ENCODE measurements around the gene ARHGAP29.

The ARHGAP29 gene

GRCh38 chr1:94236013-94236491, 1.3 kb downstream of the ARHGAP29 start:
- DNase-seq (ENCODE audit: low read depth): no peak

DNA sequence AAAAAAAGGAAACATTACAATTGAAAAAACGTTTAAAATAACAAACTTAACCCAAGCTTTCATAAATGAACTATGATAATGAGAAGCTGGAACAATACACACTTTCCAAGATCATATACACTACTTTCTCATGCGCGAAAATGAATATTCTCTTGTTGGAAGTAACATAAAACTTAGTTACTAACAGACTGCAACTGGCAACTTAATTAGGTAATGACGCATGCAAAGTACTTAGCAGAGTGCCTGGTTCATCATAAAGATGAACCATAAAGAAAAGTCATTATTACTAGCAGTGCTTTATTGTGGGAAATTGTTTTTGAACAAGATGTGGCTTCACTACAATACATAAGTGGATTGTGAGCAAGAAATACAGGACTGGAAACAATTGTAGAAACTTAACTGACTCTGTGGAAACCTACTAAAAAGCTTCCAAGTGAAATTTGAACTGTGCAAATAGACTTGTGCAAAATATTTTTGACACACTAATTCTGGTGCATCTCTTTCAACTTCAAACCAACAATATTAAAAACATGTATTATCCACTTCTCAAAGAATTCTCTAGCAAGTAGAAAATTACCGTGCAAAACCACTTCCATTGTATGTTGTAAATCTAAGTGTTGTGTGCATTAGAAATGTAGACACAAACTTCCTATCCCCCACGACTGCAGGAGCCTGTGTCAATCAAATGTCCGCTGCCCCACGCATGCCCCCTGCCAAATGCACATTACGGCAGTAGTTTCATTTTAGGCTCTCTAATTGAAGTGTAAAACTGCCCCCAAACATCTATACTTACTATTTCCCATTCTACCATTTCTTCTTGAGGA, 2.0 kb downstream of the ARHGAP29 start:
- DNase-seq (ENCODE audit: low read depth): no peak

- no peak for DNase-seq (ENCODE audit: low read depth)
Measured at GRCh38 chr1:94234615-94235014, 2.8 kb downstream of the ARHGAP29 start.

DNA sequence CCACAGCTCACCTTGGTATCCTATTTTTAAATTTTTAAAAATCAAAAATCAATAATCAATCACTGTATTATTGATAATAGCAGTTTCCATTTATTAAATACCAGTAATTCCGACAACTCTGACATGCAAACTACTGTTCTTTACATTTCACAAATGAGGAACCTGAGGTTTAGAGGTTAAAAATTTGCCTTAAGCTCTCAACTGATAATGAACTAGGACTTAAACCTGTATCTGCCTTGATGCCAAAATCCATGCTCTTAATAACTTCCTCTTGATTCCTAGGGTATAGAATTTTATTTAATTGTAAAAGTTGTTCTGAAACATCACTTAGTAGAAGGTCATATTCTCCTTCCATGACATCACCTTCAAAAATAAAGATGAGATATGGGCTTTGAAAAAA, 5.6 kb downstream of the ARHGAP29 start:
- no peak for DNase-seq (ENCODE audit: low read depth)

- no peak for DNase-seq (ENCODE audit: low read depth)
Measured at GRCh38 chr1:94230920-94231319, 6.5 kb downstream of the ARHGAP29 start.

GRCh38 chr1:94228640-94229375, 8.6 kb downstream of the ARHGAP29 start:
- DNase-seq (ENCODE audit: low read depth): no peak

DNA sequence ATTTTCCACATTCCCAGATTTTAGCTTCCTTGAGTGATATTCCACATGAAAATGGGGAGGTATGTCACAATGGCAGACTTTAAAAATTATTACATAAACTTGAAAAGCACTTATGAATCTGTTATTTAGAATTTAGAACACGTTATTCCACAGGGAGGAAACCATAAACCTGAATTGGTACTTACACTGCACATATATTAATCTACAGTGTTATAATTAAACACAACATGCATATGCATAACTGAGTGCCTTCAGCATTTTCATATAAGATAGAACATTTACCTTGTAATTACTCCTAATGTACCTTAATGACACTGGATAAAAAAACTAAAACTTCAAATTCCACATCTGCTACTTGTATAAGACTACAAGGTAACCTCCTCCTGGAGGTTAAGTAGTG, 9.8 kb downstream of the ARHGAP29 start:
- DNase-seq (ENCODE audit: low read depth): no peak

- no peak for DNase-seq (ENCODE audit: low read depth)
Measured at GRCh38 chr1:94225845-94226244, 11.5 kb downstream of the ARHGAP29 start.

- DNase-seq (ENCODE audit: low read depth): no peak
Measured at GRCh38 chr1:94218332-94218731, 19.1 kb downstream of the ARHGAP29 start.

GRCh38 chr1:94215955-94216354, 21.4 kb downstream of the ARHGAP29 start:
- DNase-seq (ENCODE audit: low read depth): no peak

DNA sequence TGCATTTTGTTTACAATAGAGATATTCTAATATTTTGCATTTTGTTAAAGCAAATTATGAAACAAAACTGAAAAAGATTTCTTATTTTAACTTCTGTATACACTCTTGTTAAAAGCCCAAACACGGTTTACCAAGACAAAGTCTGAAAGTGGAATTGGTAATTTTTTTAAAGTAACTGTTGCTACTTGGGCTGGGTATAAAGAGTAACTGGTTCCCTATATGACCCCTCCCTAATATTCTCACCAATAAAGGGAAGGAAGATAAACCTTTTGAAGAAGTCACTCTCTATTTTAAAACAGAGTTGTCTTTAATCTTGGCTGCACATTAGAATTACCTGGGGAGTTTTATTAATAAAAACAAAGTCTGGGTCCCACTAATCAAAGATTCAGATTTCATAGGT, 27.4 kb downstream of the ARHGAP29 start:
- DNase-seq (ENCODE audit: low read depth): no peak

DNA sequence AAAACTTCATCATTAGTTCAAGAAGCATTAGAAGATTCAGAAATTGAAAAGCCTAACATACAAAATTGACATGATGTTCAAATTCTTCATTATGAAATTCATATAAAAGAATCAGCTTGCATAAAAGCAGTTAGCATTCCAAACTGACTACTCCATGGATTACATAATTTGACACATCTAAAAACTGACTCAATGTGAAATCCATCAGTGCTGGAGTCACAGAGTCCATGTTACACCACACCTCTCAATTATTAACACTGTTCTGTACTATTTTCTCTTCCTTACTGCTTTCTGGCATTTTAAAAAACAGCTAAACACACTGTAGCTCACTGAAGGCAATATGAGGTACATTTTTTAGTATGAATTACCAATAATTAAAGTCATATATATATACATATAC, 28.0 kb downstream of the ARHGAP29 start:
- no peak for DNase-seq (ENCODE audit: low read depth)

DNA sequence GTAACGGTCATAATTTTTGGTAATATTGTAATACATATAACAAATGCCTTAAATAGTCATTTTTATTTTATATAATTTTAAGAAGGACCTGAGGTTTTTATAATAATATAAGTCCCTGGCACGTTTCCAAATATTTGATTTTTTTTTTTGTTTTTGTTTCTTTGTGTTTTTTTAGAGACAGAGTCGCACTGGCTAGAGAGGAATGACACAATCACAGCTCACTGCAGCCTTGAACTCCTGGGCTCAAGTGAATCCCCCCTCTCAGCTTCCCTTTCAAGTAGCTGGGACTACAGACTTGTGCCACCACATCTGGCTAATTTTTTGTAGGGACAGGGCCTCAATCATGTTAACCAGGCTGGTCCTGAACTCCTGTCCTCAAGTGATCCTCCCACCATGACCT, 29.7 kb downstream of the ARHGAP29 start:
- DNase-seq (ENCODE audit: low read depth): no peak

DNA sequence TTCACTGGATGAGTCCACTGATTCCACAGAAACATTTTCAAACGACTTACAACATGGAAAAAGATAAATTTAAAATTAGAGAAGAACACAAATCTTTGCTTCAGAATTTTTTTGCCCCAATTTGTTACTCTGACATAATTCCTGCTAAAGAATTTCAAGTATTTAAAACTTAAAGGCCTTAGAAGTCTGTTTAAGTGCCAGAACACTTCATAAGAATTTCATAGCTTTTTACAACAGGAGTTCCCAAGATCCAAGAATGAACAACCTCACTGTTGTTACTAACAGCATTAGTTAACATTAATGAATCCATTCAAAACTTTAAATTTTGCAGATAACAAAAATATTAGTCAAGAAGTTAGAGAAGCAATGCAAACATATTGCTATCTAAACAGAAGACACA, 31.7 kb downstream of the ARHGAP29 start:
- no peak for DNase-seq (ENCODE audit: low read depth)

- no peak for DNase-seq (ENCODE audit: low read depth)
Measured at GRCh38 chr1:94202241-94202640, 35.1 kb downstream of the ARHGAP29 start.

DNA sequence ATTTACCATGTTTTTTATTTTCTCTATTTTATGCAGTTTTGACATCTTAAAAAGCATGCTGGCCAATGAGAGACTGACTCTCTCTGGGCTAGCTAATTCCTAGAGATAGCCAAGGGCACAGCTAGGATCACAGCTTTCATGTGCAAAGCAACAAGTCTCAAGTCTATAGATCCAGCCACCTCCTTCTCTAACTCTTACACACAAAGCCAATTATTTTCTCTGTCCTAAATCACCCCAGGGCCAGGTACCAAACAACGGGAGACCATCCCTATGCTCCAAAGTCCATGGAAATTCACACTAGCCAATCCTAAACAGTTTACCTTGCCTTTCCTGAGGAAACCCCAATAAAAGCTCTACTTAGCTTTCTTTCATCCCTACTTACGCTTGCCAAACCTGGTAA, 38.0 kb downstream of the ARHGAP29 start:
- no peak for DNase-seq (ENCODE audit: low read depth)

- DNase-seq (ENCODE audit: low read depth): no peak
Measured at GRCh38 chr1:94194079-94194865, 43.1 kb downstream of the ARHGAP29 start.

GRCh38 chr1:94193128-94193527, 44.3 kb downstream of the ARHGAP29 start:
- DNase-seq (ENCODE audit: low read depth): no peak

- DNase-seq (ENCODE audit: low read depth): no peak
Measured at GRCh38 chr1:94191216-94191615, 46.2 kb downstream of the ARHGAP29 start.

DNA sequence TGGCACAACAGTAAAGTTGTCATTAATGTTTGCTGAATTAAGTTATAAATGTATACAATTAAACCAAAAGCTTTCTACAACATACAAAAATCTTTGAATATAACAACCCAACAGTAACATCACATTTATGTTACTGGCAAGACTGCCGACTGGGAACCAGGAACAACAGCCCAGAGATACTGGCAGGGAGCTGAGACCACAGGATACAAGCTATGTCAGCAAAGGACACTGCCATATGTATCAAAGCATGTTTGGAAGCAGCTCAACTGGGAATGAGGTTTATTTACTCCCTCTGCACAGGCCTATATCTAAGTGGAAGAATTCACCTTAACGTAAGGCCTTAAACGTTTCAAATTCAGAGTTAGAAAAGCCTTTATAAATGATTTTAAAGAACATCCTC, 50.4 kb downstream of the ARHGAP29 start:
- no peak for DNase-seq (ENCODE audit: low read depth)

DNA sequence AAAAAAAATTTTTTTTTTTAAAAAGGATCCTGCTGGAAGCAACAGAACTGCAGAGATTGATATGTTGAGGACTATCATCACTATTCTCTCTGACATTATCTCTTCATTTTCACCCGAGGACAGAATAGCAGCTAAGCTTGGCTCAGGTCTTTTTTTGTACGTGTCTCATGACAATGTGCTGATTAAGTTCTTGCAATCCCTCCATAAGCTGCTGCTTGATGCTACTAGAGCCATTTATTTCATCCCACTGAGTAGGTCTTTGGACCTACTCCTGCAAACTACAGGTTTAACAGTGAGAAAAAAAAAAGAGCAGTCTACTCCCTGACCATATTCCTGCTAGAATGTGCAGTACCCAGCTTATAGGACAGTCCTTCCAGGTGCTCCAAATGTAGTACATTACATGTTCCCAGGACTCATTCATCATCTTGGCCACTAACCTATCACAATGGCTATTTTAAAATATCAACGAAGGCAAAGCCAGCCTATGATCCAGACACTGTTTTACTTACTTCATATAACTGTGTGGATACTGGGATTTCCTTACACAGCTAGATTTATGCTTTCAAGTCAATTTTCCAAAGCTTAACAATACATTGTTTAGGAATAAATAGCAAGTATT, 54.1 kb downstream of the ARHGAP29 start:
- no peak for DNase-seq (ENCODE audit: low read depth)

- no peak for DNase-seq (ENCODE audit: low read depth)
Measured at GRCh38 chr1:94182191-94182590, 55.2 kb downstream of the ARHGAP29 start.
